Fibroblast of skin of right biceps (primary cell): Measurements from ENCODE around the gene TEX54.
"Not testable (repeated sequence)": the region's sequence is repeated elsewhere in the genome, so short reads cannot be mapped to it uniquely, and the experiment has no call there.

Experiments
- DNase-seq: peaks from one replicate; pipeline ENCODE4 v3.0.0-alpha.2; 2013

Gene TEX54

GRCh38 chr11:62854825-62855570 is 22.4 kb upstream of the TEX54 start:
- DNase-seq, result no peak

DNA sequence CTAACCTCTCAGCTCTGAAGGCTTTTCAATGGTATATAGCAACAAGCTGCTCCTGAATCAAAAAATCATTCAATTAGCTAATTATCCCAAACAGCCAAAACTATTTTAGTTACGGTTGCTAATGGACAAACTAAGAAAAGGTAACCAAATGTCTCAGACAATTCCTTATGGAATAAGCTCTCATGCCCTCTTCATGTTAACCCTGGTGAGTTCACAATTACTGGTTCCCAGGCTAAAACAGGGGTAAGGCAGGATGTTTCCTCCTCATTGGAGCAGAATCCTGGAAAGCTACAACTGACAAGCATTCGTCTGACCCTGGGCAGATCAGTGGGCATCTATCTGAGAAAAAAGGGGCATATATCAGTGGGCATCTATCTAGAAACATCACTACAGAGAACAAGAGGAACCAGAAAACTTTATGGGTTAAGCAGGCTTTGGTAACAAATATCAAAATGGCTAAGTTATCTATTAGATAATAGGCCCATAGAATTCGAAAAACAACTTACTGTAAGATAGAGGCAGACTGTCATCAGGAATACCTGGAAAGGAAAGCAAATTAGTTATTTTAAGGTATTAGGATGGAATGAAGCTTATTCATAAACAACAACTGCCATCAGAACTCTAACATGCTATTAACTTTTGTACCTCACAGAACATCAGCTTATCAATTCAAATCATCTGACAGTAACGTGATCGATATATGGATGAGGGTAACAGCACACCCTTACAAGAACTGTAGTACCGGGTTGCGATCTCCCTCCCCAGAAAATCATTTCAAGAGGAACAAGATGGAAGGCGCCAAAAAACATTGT is 21.6 kb upstream of the TEX54 start:
- no peak for DNase-seq

GRCh38 chr11:62853279-62853965 is 20.8 kb upstream of the TEX54 start:
- no peak for DNase-seq

- DNase-seq, result no peak
These were observed 20.0 kb upstream of the TEX54 start for GRCh38 chr11:62852523-62853188.

DNA sequence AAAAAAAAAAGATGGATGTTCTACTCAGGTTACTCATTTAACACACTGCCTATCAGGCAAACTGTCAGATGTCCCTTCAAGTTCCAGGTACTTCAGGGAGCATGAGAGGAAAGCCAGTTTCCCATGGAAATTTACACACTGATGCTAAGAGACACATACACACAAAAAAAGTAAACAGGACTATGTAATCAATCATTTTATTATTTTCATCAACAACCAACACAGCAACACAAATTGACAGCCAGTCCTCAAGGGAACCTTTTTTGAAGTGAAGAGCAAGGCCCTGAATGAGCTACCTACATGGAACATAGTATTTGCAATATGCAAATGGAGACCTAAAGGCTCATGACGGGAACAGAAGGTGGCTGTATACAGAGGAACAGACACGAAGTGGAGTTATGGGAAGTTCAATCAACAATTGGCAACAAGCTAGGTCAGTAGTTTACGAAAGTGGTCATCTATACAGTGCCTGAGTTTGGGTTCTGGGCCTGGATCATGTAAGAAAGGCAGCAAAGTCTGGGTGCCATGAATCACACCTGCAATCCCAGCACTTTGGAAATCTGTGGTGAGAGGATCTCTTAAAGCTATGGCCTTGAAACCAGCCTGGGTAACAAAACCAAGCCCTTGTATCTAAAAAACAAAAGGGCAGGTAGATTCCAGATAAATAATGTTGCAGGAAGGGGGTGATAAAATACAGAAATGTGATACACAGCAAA is 19.3 kb upstream of the TEX54 start:
- DNase-seq, result no peak

DNA sequence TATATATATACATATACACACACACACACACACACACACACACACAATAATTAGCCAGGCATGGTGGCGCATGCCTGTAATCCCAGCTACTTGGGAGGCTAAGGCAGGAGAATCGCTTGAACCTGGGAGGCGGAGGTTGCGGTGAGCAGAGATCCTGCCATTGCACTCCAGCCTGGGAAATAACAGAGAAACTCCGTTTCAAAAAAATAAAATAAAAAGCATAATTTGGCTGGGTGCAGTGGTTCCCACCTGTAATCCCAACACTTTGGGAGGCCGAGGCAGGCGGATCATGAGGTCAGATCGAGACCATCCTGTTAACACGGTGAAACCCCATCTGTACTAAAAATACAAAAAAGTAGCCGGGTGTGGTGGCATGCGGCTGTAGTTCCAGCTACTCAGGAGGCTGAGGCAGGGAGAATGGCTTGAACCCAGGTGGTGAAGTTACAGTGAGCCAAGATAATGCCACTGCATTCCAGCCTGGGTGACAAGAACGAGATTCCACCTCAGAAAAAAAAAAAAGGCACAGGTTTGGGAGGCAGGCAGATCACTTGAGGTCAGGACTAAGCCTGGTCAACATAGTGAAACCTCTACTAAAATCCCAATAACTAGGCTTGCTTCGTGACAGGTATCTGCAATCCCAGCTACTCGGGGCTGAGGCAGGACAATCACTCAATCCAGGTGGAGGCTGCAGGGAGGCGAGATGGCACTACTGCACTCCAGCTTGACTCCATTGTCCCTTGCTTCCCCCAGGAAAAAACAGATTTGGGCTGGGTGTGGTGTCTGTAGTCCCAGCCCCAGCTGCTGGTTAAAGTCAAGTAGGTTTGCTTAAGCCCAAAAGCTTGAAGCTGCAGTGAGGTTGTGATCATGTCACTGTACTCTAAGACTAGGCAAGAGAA is 18.5 kb upstream of the TEX54 start:
- DNase-seq, result no peak

GRCh38 chr11:62847767-62848314 is 15.2 kb upstream of the TEX54 start:
- DNase-seq, result no peak

DNA sequence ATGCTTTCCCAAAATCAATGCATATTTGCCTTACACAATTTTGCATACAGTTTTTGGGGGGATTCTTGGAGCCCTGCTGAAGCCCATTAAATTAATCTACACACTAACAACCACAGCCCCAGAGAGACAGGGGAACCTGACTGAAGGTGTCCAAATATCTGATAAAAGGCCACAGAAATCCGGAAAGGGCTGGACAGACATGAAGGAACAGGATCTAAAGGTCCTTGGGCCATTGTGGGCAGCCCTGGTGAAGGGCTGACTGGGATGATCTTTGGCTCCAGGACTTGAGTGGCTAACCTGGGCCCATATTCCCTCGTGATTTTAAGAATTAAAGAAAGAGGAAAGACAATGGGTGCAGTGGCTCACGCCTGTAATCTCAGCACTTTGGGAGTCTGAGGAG is 13.5 kb upstream of the TEX54 start:
- DNase-seq, result no peak

GRCh38 chr11:62844154-62844553 is 11.5 kb upstream of the TEX54 start:
- no peak for DNase-seq

GRCh38 chr11:62843466-62843865 is 10.8 kb upstream of the TEX54 start:
- no peak for DNase-seq

DNA sequence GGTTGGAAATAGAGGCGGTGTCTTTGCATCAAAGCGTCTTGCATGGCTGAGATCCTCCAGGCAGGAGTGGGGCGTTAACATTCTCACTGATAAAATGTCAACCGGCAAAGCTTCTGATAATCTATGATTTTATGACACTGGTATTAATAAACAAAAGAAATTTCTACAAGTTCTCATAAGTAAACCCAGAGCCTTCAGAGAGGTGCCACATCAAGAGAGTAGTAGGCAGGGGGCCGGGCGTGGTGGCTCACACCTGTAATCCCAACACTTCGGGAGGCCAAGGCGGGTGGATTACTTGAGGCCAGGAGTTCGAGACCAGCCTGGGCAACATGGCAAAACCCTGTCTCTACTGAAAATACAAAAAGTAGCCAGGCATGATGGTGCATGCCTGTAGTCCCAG is 10.2 kb upstream of the TEX54 start:
- DNase-seq, result not testable (repeated sequence)

- no peak for DNase-seq
These were observed 9.6 kb upstream of the TEX54 start for GRCh38 chr11:62842171-62842741.

DNA sequence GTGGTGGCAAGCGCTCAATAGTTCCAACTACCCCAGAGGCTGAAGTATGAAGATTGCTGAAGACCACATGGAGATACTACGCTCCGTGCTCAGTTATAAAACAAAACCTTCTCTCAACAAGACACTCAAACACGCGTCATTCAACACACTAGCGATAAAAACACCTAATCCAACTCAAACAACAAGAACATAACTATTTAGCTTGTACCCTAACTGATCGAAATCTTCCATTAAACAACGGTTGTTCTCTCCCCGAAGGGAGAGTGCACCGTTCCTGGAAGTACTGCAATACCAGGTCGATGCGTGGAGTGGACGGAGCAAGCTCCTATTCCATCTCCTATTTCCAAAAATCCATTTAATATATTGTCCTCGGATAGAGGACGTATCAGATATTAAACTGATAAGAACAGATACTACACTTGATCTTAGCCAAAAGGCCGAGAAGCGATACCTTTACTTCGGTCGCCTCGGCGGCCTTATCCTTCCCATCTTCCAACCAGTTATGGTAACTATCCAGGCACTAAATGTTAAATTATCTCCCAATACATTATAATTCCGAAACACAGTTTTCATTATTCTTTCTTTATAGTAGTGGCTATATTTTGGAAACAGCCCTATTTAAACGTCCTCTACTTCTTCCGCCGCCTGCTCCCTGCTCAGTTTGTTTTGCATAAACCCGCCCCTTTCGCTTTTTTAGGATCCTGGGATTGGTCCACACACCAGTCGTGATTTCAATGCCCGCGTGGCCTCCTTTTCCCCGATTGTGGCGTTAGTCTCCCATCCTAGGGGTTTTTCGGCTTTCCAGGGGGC is 8.9 kb upstream of the TEX54 start:
- peak; percentile 100 for DNase-seq

DNA sequence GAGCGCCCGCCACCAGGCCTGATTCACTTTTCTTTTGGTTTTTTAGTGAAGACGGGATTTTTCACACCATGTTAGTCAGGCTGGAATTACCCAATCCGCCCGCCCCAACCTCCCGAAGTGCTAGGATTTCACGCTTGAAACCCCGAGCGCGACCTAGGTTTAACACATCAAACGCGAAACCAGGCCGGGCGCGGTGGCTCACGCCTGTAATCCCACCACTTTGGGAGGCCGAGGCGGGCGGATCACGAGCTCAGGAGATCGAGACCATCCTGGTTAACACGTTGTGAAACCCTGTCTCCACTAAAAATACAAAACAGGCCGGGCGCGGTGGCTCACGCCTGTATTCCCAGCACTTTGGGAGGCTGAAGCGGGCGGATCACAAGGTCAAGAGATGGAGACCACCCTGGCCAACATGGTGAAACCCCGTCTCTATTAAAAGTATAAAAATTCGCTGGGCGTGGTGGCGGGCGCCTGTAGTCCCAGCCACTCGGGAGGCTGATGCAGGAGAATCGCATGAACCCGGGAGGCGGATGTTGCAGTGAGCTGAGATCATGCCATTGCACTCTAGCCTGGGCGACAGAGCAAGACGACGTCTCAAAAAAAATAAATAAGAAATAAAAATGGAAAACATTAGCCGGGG is 8.2 kb upstream of the TEX54 start:
- DNase-seq, result peak; percentile 87

DNA sequence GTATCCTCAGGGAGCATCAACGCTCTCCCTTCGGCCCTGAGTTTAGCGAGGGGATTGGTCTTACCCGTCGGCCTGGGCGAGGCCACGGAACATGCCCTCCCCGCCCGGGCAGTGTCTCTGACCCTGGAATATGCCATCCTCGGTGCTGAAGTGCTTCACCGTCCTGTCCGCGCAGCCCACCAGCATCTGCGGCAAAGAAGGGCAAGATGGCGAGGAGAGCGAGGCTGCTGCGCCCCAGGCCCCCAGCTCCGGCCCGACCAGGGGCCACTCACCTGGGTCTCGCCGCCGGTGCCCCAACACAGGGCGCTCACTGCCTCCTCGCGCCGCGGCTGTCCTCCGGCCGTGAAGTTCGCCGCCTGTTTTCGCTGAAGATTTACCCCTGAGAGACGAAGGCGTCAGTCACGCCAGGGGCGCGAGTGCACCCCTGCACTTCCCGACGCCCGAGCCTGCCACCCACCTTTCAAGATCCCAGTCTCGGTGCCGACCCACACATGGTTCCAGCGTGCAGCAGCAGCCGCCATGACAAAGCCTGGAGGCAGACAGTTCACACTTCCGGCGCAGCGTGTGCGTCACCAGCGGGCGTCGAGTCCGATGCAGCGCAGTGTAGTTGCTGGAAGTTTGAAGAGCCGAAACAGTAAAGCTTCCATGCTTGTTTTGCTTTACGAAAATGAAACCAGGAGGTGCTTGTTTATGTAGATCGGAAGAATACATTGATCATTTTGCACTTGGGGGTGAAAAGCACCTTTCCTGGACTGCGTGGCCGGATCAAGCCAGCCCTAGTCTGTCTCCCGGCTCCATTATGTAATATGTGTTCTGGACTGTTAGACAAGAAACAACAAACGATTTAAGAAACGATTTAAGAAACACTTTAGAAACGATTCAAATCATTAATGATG is 6.7 kb upstream of the TEX54 start, which contains the start of gene WDR74:
Gene WDR74 (minus strand): TSS at position 541 of the 896 bp plus-strand sequence. CDS start 20 bp downstream, at position 521.
- DNase-seq, result peak; percentile 91

- DNase-seq, result no peak
These were observed 2.7 kb upstream of the TEX54 start for GRCh38 chr11:62835336-62835735.

- DNase-seq, result peak; percentile 98
These were observed 913 bp downstream of the TEX54 start, which contains the start of gene STX5 for GRCh38 chr11:62831520-62832335. Gene STX5 (minus strand): TSS chr11:62832051. CDS start chr11:62831243, 808 bp downstream.
